A549 (cell line): ENCODE measurements around the gene ELN. TPM values are rescaled to one million over a fixed set of nuclear protein-coding genes. Genes with fewer than 3 reads are reported as not detected.

Experiments used
- ATAC-seq, 2 experiments: fragments of 200-7000 bp in 1 of 2; fragments of >200 bp in 1 of 2; cut with Nextera tagmentation in 1 of 2; cut with Tn5 transposase in 1 of 2; 3 replicates each; pipeline versions ENCODE4 v1.8.0 to v1.9.1; 2018 to 2020; ENCODE audit warnings: mild to moderate bottlenecking in 1 of 2, moderate library complexity in 1 of 2
- CTCF ChIA-PET: fragments of 300-600 bp; sonication (Branson Sonifier 250); formaldehyde crosslinking; extraction: SDS; loops from one replicate; lab custom pipeline; 2021; ENCODE audit warnings: antibody characterized with exemption, inconsistent platforms; lab: Yijun Ruan, JAX
- POLR2A ChIA-PET: fragments of 350-600 bp; formaldehyde crosslinking; extraction: SDS; loops from one replicate; lab custom pipeline; 2021; ENCODE audit warnings: antibody characterized with exemption, inconsistent platforms; lab: Yijun Ruan, JAX
- DNase-seq, 2 experiments: peaks; one replicate each; pipeline versions ENCODE4 v3.0.0 to v3.0.0-alpha.2; 2011 to 2016; ENCODE audit warnings: low read depth in 1 of 2, low spot score in 1 of 2
- FAIRE-seq: peaks from 2 replicates; lab custom pipeline; 2011; peaks lifted over from hg19 to GRCh38; lab: Jason Lieb, UNC
- H3K27ac ChIP-seq, 2 experiments: fragments of >200 bp; sonication (Bioruptor Twin); formaldehyde crosslinking; 3 replicates each; pipeline ENCODE4 v1.5.1; 2016 to 2017
- H3K4me1 ChIP-seq: fragments of >200 bp; sonication (Bioruptor Twin); formaldehyde crosslinking; 3 replicates; pipeline ENCODE4 v1.6.1; 2016
- H3K4me2 ChIP-seq: fragments of >200 bp; sonication (Bioruptor Twin); formaldehyde crosslinking; 3 replicates; pipeline ENCODE4 v1.6.1; 2016
- H3K4me3 ChIP-seq: fragments of >200 bp; sonication (Bioruptor Twin); formaldehyde crosslinking; 3 replicates; pipeline ENCODE4 v1.5.1; 2016
- H3K9me3 ChIP-seq: fragments of >200 bp; sonication (Bioruptor Twin); formaldehyde crosslinking; 3 replicates; pipeline ENCODE4 v1.6.1; 2016
- CEBPB ChIP-seq, 2 experiments: fragments of >200 bp in 1 of 2; sonication (Bioruptor Twin) in 1 of 2; formaldehyde crosslinking in 1 of 2; IDR thresholded peaks; 2 replicates each; pipeline ENCODE4 v1.6.1; 2012 to 2016
- CHD2 ChIP-seq: fragments of 150-350 bp; IDR thresholded peaks from 2 replicates; pipeline ENCODE4 v1.6.1; 2014; ENCODE audit warnings: low read length; ENCODE audit not compliant: partially characterized antibody
- CHD4 ChIP-seq: fragments of 200-600 bp; sonication (generic); IDR thresholded peaks from 2 replicates; pipeline ENCODE4 v1.6.1; 2016; ENCODE audit warnings: antibody characterized with exemption, mild to moderate bottlenecking, borderline replicate concordance
- CTCF ChIP-seq: fragments of >200 bp; sonication (Bioruptor Twin); formaldehyde crosslinking; IDR thresholded peaks from 3 replicates; pipeline ENCODE4 v1.5.1; 2016
- EP300 ChIP-seq, 2 experiments: fragments of >200 bp; sonication (Bioruptor Twin); formaldehyde crosslinking; IDR thresholded peaks; 2 replicates in 1 of 2; 3 replicates in 1 of 2; pipeline ENCODE4 v1.6.1; 2016 to 2017
- FOXS1 ChIP-seq: fragments of 250-450 bp; sonication (Bioruptor Pico); IDR thresholded peaks from 2 replicates; pipeline ENCODE4 v1.5.0; 2020; ENCODE audit warnings: mild to moderate bottlenecking, moderate library complexity
- HDAC2 ChIP-seq: fragments of 200-600 bp; sonication (generic); IDR thresholded peaks from 2 replicates; pipeline ENCODE4 v1.6.1; 2016
- HOXA7 ChIP-seq: fragments of 250-450 bp; sonication (Bioruptor Pico); IDR thresholded peaks from 2 replicates; pipeline ENCODE4 v1.5.0; 2020; ENCODE audit warnings: mild to moderate bottlenecking, moderate library complexity
- KDM1A ChIP-seq: fragments of 200-600 bp; sonication (generic); IDR thresholded peaks from 2 replicates; pipeline ENCODE4 v1.6.1; 2016; ENCODE audit warnings: low read depth, mild to moderate bottlenecking
- PBX3 ChIP-seq: IDR thresholded peaks from 2 replicates; pipeline ENCODE4 v1.6.1; 2012
- PHF8 ChIP-seq: fragments of 200-600 bp; sonication (generic); IDR thresholded peaks from 2 replicates; pipeline ENCODE4 v1.6.1; 2016; ENCODE audit warnings: low read depth, mild to moderate bottlenecking, antibody characterized with exemption, moderate library complexity, borderline replicate concordance
- POLR2A ChIP-seq: IDR thresholded peaks from 2 replicates; pipeline ENCODE4 v1.6.1; 2012; ENCODE audit warnings: mild to moderate bottlenecking, low read length
- RARB ChIP-seq: fragments of 250-450 bp; sonication (Bioruptor Pico); IDR thresholded peaks from 2 replicates; pipeline ENCODE4 v1.8.0; 2021; ENCODE audit warnings: mild to moderate bottlenecking, moderate library complexity
- RCOR1 ChIP-seq: fragments of 150-350 bp; IDR thresholded peaks from 2 replicates; pipeline ENCODE4 v1.6.1; 2014; ENCODE audit warnings: antibody characterized with exemption, low read length, low read depth
- REST ChIP-seq: fragments of 200-600 bp; sonication (generic); IDR thresholded peaks from 2 replicates; pipeline ENCODE4 v1.6.1; 2016; ENCODE audit warnings: antibody characterized with exemption, mild to moderate bottlenecking, moderate library complexity
- TFCP2L1 ChIP-seq: fragments of 250-450 bp; sonication (Bioruptor Pico); IDR thresholded peaks from 2 replicates; pipeline ENCODE4 v1.5.0; 2021; ENCODE audit warnings: mild to moderate bottlenecking
- ZC3H11A ChIP-seq: fragments of 450-650 bp; IDR thresholded peaks from 2 replicates; pipeline ENCODE4 v1.6.1; 2014; ENCODE audit warnings: antibody characterized with exemption, mild to moderate bottlenecking
- ZNF302 ChIP-seq: fragments of 250-450 bp; sonication (Bioruptor Pico); IDR thresholded peaks from 2 replicates; pipeline ENCODE4 v1.9.0; 2021; ENCODE audit warnings: inconsistent platforms, mild to moderate bottlenecking, moderate library complexity
- ZSCAN20 ChIP-seq: fragments of 250-450 bp; sonication (Bioruptor Pico); IDR thresholded peaks from 2 replicates; pipeline ENCODE4 v1.8.0; 2022; ENCODE audit warnings: mild to moderate bottlenecking, moderate library complexity
- WGBS: methylation state at CpG from one replicate; pipeline ENCODE4 v1.1.6; 2017; ENCODE audit errors: missing lambda C conversion rate; 5-methylcytosine and 5-hydroxymethylcytosine counted together
- polyA plus RNA-seq, 4 experiments: library from polyadenylated mRNA; depleted of rRNA in 3 of 4; stranded (reverse); fragments of >200 nt; fragmentation: RNase III in 1 of 4; extraction: RNeasy Plus Mini Kit Qiagen cat#74134 plus additional on column Dnase treatment in 1 of 4; gene quantifications; 2 replicates in 3 of 4; 3 replicates in 1 of 4; pipeline ENCODE4 v1.2.3, GENCODE V29; 2011 to 2017
- TF ChIP-seq, protein P1 (sequence below): IDR thresholded peaks from 2 replicates; pipeline ENCODE4 v1.6.1; 2012; ENCODE audit warnings: low read depth, borderline replicate concordance

The ELN gene
- polyA plus RNA-seq, 2 of the 4 experiments (the other 2 are of a cell fraction): 0.09 to 0.16 TPM

DNA sequence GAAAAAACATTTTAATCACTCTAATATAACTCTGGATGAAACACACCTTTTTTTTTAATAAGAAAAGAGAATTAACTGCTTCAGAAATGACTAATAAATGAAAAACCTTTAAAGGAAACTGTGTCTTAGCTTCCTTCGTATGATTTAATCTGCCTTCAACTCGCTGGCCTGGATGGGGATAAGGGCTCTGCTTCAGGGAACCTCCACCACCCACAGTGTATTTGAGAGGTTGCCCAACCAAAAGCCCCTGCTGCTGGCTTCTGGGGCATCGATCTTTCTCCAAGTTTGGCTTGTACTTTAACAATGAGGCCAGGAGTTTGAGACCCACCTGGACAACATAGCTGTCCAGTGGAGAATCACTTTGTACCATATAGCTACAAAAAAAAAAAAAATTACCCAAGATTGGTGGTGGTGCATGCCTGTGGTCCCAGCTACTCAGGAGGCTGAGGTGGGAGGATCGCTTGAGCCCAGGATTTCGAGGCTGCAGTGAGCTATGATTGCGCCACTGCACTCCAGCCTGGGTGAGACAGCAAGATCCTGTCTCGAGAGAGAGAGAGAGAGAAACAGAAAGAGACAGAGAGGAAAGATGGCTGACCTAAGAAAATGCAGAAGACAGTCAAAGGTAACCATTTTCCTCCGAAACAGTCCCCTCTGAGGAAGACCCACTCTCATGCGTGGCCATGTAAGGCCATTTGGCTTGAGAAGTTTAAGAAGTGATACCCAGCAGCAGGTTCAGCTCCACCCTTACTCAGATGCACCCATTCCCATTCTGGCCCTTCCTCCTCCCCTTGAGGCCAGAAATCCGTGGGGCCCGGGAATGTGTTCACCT, 42.0 kb downstream of the ELN start:
- no peak overlapping the region for H3K4me3 ChIP-seq
- H3K9me3 ChIP-seq: no peaks in the 10 kb centered on the region
- H3K27ac ChIP-seq: no peak overlapping the region
- 65% methylated on average over 11 of the region's 11 CpGs for WGBS
- FAIRE-seq (no peak), ATAC-seq (no peak), DNase-seq (no peak)
- H3K4me2 ChIP-seq: no peak overlapping the region
- ChIA-PET POLR2A (no interaction called here), CTCF (interaction anchor here (0.8 to 5.5 kb wide), 9 partner anchors 10 to 332 kb away, joined by 3 to 45 read pairs (median 9); no protein-coding TSS in a partner anchor)
- peak in 1 of 2 experiments; percentile 15; a peak in 1 of 4 replicates for TF ChIP-seq CEBPB (IDR thresholded peaks at IDR 0.05)
- no peak for TF ChIP-seq ZNF302 (CRISPR knock-in tag)
- H3K4me1 ChIP-seq: no peaks in the 10 kb centered on the region

DNA sequence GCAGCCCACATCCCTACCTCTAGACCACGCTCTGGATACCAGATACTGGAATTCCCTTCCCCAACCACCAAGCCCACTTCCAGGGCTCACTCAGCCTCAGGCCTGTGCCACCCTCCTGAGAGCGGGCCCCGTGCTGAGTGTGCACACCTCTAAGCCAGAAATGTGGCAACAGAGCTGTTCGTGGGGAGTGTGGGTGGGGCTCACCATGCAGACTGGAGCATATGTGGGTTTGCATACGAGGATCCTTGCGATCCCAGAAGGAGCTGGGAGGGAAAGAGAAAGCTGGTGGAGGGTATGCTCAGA, 42.6 kb downstream of the ELN start:
- CTCF ChIA-PET: interaction anchor here (0.8 to 5.5 kb wide), 9 partner anchors 11 to 331 kb away, joined by 3 to 45 read pairs (median 9); no protein-coding TSS in a partner anchor
- Histone ChIP-seq H3K9me3 (no peaks in the 10 kb centered on the region), H3K4me3 (no peak overlapping the region), H3K4me1 (no peaks in the 10 kb centered on the region), H3K27ac (no peak overlapping the region), H3K4me2 (no peak overlapping the region)
- WGBS: 86% methylated on average over 6 of the region's 6 CpGs
- no peak for TF ChIP-seq REST
- TF ChIP-seq TFCP2L1 (CRISPR knock-in tag): no peak
- TF ChIP-seq KDM1A: no peak
- no peak for TF ChIP-seq ZC3H11A
- no peak for TF ChIP-seq FOXS1 (CRISPR knock-in tag)
- TF ChIP-seq RCOR1: no peak
- POLR2A ChIA-PET: interaction anchor here (0.6 kb wide), 1 partner anchor 330 kb away, joined by 3 read pairs; no protein-coding TSS in a partner anchor
- FAIRE-seq (no peak), ATAC-seq (no peak), DNase-seq (no peak)

DNA sequence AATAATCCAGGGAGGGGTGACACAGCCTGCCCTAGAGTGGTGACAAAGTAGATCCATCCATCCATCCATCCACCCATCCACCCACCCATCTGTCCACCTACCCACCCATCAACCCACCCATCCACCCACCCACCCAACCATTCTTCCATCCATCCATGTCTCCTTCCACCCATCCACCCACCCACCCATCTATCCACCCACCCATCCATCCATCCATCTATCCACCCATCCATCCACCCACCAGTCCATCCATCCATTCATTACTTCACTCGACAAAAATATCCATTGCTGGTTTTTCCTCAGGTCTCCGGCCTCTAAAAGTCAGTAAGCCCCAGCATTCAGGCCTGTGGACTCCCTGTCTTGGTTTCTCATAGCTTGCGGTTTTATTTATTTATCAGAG, 43.1 kb downstream of the ELN start:
- FAIRE-seq (no peak), DNase-seq (no peak), ATAC-seq (no peak)
- H3K4me2 ChIP-seq: no peak overlapping the region
- 94% methylated on average over 3 of the region's 3 CpGs for WGBS
- ChIA-PET POLR2A (interaction anchor here (0.6 kb wide), 1 partner anchor 330 kb away, joined by 3 read pairs; no protein-coding TSS in a partner anchor), CTCF (interaction anchor here (1.2 to 5.5 kb wide), 4 partner anchors 13 to 331 kb away, joined by 3 to 45 read pairs (median 15); no protein-coding TSS in a partner anchor)
- H3K27ac ChIP-seq: no peak overlapping the region
- H3K4me3 ChIP-seq: no peak overlapping the region
- H3K9me3 ChIP-seq: no peaks in the 10 kb centered on the region
- no peaks in the 10 kb centered on the region for H3K4me1 ChIP-seq
- TF ChIP-seq CEBPB (IDR thresholded peaks at IDR 0.05): no peak
- no peak for TF ChIP-seq ZSCAN20
- no peak for TF ChIP-seq PHF8
- TF ChIP-seq, protein P1, sequence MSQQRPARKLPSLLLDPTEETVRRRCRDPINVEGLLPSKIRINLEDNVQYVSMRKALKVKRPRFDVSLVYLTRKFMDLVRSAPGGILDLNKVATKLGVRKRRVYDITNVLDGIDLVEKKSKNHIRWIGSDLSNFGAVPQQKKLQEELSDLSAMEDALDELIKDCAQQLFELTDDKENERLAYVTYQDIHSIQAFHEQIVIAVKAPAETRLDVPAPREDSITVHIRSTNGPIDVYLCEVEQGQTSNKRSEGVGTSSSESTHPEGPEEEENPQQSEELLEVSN: no peak
- no peak for TF ChIP-seq POLR2A
- no peak for TF ChIP-seq CHD2
- TF ChIP-seq HOXA7: no peak
- TF ChIP-seq PBX3: no peak
- no peak for TF ChIP-seq HDAC2
- no peak for TF ChIP-seq CHD4
- no peak for TF ChIP-seq CTCF
- no peak for TF ChIP-seq ZNF302 (CRISPR knock-in tag)
- no peak for TF ChIP-seq EP300 (IDR thresholded peaks at IDR 0.05)
- no peak for TF ChIP-seq RARB (CRISPR knock-in tag)
